ENCODE data around the gene PDRG1.

PDRG1 gene

GRCh38 chr20:31962761-31963160 lies 10.9 kb upstream of the PDRG1 start:
- no peak overlapping the region for H3K27ac ChIP-seq (ENCODE audit: low read length)
- H3K27me3 ChIP-seq (ENCODE audit: insufficient read depth, low read length) = peaks cover 26% of the 10 kb centered on the region
- H3K9ac ChIP-seq (ENCODE audit: low read depth, low read length) = no peak overlapping the region
- H3K4me3 ChIP-seq (ENCODE audit: low read length) = no peak overlapping the region
- H3K36me3 ChIP-seq (ENCODE audit: insufficient read depth, low read depth, low read length) = no peaks in the 10 kb centered on the region
- H3K9me3 ChIP-seq (ENCODE audit: insufficient read depth, low read depth, low read length) = no peaks in the 10 kb centered on the region
- peaks cover 7% of the 10 kb centered on the region; the same call in 1 of the 2 replicates for H3K4me1 ChIP-seq (ENCODE audit: insufficient read depth, low read length)

- H3K27me3 ChIP-seq (ENCODE audit: insufficient read depth, low read length) = peaks cover 8% of the 10 kb centered on the region; the same call in 1 of the 2 replicates
- H3K4me1 ChIP-seq (ENCODE audit: insufficient read depth, low read length) = no peaks in the 10 kb centered on the region
- H3K9ac ChIP-seq (ENCODE audit: low read depth, low read length) = no peak overlapping the region
- no peaks in the 10 kb centered on the region for H3K36me3 ChIP-seq (ENCODE audit: insufficient read depth, low read depth, low read length)
- H3K9me3 ChIP-seq (ENCODE audit: insufficient read depth, low read depth, low read length) = no peaks in the 10 kb centered on the region
- H3K27ac ChIP-seq (ENCODE audit: low read length) = no peak overlapping the region
- H3K4me3 ChIP-seq (ENCODE audit: low read length) = no peak overlapping the region
Measured at GRCh38 chr20:31956556-31957526, 5.0 kb upstream of the PDRG1 start.

GRCh38 chr20:31954500-31954899 lies 2.7 kb upstream of the PDRG1 start:
- Histone ChIP-seq H3K4me1 (ENCODE audit: insufficient read depth, low read length) (peaks cover 5% of the 10 kb centered on the region), H3K27me3 (ENCODE audit: insufficient read depth, low read length) (peaks cover 8% of the 10 kb centered on the region; the same call in 1 of the 2 replicates), H3K9me3 (ENCODE audit: insufficient read depth, low read depth, low read length) (no peaks in the 10 kb centered on the region), H3K36me3 (ENCODE audit: insufficient read depth, low read depth, low read length) (peaks cover 8% of the 10 kb centered on the region; the same call in 1 of the 2 replicates), H3K27ac (ENCODE audit: low read length) (no peak overlapping the region), H3K4me3 (ENCODE audit: low read length) (no peak overlapping the region), H3K9ac (ENCODE audit: low read depth, low read length) (no peak overlapping the region)

DNA sequence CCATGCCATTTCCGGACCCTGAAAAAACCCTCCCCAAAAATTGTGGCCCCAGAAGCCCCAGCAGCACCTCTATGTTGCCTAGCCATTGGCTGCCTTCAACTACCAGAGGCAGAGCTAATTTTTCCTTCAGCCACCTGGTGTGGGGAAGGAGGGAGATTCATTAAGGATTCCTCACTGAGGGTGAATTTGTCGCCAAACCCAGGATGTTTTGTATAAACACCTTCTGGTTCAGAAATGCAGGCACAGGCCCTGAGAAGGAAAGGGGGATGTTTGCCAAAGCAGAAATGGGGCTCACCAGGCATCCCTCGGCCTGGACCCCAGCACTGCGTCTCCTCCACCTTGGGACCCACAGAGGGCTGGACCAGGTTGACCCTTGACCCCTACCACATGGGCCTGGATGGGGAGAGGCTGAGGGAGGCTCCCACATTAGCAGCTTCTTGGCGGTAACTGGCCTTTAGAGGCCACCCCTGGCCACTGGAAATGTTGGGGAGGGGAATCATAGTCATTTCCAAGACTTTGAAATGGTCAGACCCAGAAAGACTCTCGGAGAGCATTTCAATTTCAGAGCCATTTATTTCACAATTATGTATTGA lies 1.8 kb upstream of the PDRG1 start:
- H3K9ac ChIP-seq (ENCODE audit: low read depth, low read length) = no peak overlapping the region
- peaks cover 8% of the 10 kb centered on the region; the same call in 1 of the 2 replicates for H3K27me3 ChIP-seq (ENCODE audit: insufficient read depth, low read length)
- H3K36me3 ChIP-seq (ENCODE audit: insufficient read depth, low read depth, low read length) = peaks cover 16% of the 10 kb centered on the region
- H3K9me3 ChIP-seq (ENCODE audit: insufficient read depth, low read depth, low read length) = no peaks in the 10 kb centered on the region
- H3K4me3 ChIP-seq (ENCODE audit: low read length) = no peak overlapping the region
- no peak overlapping the region for H3K27ac ChIP-seq (ENCODE audit: low read length)
- peaks cover 5% of the 10 kb centered on the region for H3K4me1 ChIP-seq (ENCODE audit: insufficient read depth, low read length)

- Histone ChIP-seq H3K27me3 (ENCODE audit: insufficient read depth, low read length) (peaks cover 1% of the 10 kb centered on the region; the same call in 1 of the 2 replicates), H3K27ac (ENCODE audit: low read length) (peak overlapping the region; percentile 74), H3K4me1 (ENCODE audit: insufficient read depth, low read length) (peaks cover 5% of the 10 kb centered on the region)
Measured at GRCh38 chr20:31951203-31951529, 680 bp downstream of the PDRG1 start.

GRCh38 chr20:31949877-31950646 lies 1.8 kb downstream of the PDRG1 start:
- H3K36me3 ChIP-seq (ENCODE audit: insufficient read depth, low read depth, low read length) = peaks cover 52% of the 10 kb centered on the region
- no peaks in the 10 kb centered on the region for H3K27me3 ChIP-seq (ENCODE audit: insufficient read depth, low read length)
- no peaks in the 10 kb centered on the region; the same call in 1 of the 2 replicates for H3K9me3 ChIP-seq (ENCODE audit: insufficient read depth, low read depth, low read length)
- H3K9ac ChIP-seq (ENCODE audit: low read depth, low read length) = peak overlapping the region; percentile 96; the same call in 1 of the 2 replicates
- H3K27ac ChIP-seq (ENCODE audit: low read length) = no peak overlapping the region
- peak overlapping the region; percentile 98 for H3K4me3 ChIP-seq (ENCODE audit: low read length)
- peaks cover 5% of the 10 kb centered on the region for H3K4me1 ChIP-seq (ENCODE audit: insufficient read depth, low read length)

More at GRCh38 chr20:31951203-31951529, 680 bp downstream of the PDRG1 start:
- Histone ChIP-seq H3K36me3 (ENCODE audit: insufficient read depth, low read depth, low read length) (peaks cover 41% of the 10 kb centered on the region), H3K4me3 (ENCODE audit: low read length) (peak overlapping the region; percentile 98), H3K9ac (ENCODE audit: low read depth, low read length) (peak overlapping the region; percentile 96), H3K9me3 (ENCODE audit: insufficient read depth, low read depth, low read length) (no peaks in the 10 kb centered on the region; the same call in 1 of the 2 replicates)

DNA sequence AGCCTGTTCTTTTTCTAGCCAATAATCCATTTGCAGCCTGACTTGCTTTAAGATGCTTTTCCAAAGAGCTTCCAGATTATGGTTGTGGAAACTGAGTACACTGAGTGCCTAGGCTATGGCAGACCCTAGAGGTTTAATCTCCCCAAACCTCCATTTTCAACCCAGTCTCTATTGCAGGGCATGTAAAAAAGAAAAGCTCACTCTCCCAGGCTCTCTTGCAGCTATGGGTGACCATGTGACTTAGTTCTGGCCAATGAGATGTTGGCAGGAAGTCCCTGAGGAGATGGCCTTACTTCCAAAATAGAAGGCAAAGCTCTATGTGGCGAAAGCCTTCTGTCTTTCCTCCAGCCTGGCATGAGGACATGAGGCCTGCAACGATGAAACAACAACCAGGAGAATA lies 3.8 kb downstream of the PDRG1 start:
- no peaks in the 10 kb centered on the region; the same call in 1 of the 2 replicates for H3K9me3 ChIP-seq (ENCODE audit: insufficient read depth, low read depth, low read length)
- peaks cover 59% of the 10 kb centered on the region for H3K36me3 ChIP-seq (ENCODE audit: insufficient read depth, low read depth, low read length)
- H3K4me3 ChIP-seq (ENCODE audit: low read length) = no peak overlapping the region
- no peaks in the 10 kb centered on the region for H3K27me3 ChIP-seq (ENCODE audit: insufficient read depth, low read length)
- H3K4me1 ChIP-seq (ENCODE audit: insufficient read depth, low read length) = peaks cover 5% of the 10 kb centered on the region
- no peak overlapping the region for H3K27ac ChIP-seq (ENCODE audit: low read length)
- H3K9ac ChIP-seq (ENCODE audit: low read depth, low read length) = no peak overlapping the region

GRCh38 chr20:31945785-31946184 lies 6.1 kb downstream of the PDRG1 start:
- Histone ChIP-seq H3K36me3 (ENCODE audit: insufficient read depth, low read depth, low read length) (peaks cover 59% of the 10 kb centered on the region), H3K27me3 (ENCODE audit: insufficient read depth, low read length) (no peaks in the 10 kb centered on the region), H3K4me1 (ENCODE audit: insufficient read depth, low read length) (peaks cover 3% of the 10 kb centered on the region), H3K9me3 (ENCODE audit: insufficient read depth, low read depth, low read length) (no peaks in the 10 kb centered on the region; the same call in 1 of the 2 replicates), H3K27ac (ENCODE audit: low read length) (no peak overlapping the region), H3K4me3 (ENCODE audit: low read length) (no peak overlapping the region), H3K9ac (ENCODE audit: low read depth, low read length) (no peak overlapping the region)

- Histone ChIP-seq H3K4me3 (ENCODE audit: low read length) (no peak overlapping the region), H3K4me1 (ENCODE audit: insufficient read depth, low read length) (no peaks in the 10 kb centered on the region), H3K36me3 (ENCODE audit: insufficient read depth, low read depth, low read length) (peaks cover 59% of the 10 kb centered on the region), H3K27me3 (ENCODE audit: insufficient read depth, low read length) (no peaks in the 10 kb centered on the region), H3K27ac (ENCODE audit: low read length) (no peak overlapping the region), H3K9me3 (ENCODE audit: insufficient read depth, low read depth, low read length) (no peaks in the 10 kb centered on the region; the same call in 1 of the 2 replicates), H3K9ac (ENCODE audit: low read depth, low read length) (no peak overlapping the region)
Measured at GRCh38 chr20:31945319-31945718, 6.5 kb downstream of the PDRG1 start.

DNA sequence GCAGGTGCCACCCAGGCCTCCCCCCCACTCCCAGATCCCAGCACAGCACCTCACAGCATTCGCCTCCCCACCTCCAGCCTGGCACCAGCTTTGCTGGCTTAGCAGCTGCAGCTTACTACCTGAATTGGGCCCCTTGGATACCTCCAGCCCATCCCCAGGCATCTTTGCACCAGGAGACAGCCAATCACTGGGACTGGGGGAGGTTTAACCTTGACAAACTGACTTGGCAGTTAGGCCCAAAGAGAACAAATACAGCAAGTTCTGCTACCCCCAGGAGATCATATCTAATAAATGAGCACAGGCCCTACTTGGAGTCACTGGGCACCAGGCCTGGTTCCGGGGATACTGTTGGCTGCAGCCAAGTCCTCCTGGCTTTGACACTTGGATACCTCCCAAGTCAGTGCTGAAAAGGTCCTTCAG lies 8.8 kb downstream of the PDRG1 start:
- H3K27me3 ChIP-seq (ENCODE audit: insufficient read depth, low read length) = peaks cover 2% of the 10 kb centered on the region; the same call in 1 of the 2 replicates
- no peak overlapping the region for H3K27ac ChIP-seq (ENCODE audit: low read length)
- no peak overlapping the region for H3K4me3 ChIP-seq (ENCODE audit: low read length)
- H3K36me3 ChIP-seq (ENCODE audit: insufficient read depth, low read depth, low read length) = peaks cover 38% of the 10 kb centered on the region
- no peak overlapping the region for H3K9ac ChIP-seq (ENCODE audit: low read depth, low read length)
- no peaks in the 10 kb centered on the region; the same call in 1 of the 2 replicates for H3K9me3 ChIP-seq (ENCODE audit: insufficient read depth, low read depth, low read length)
- H3K4me1 ChIP-seq (ENCODE audit: insufficient read depth, low read length) = no peaks in the 10 kb centered on the region

DNA sequence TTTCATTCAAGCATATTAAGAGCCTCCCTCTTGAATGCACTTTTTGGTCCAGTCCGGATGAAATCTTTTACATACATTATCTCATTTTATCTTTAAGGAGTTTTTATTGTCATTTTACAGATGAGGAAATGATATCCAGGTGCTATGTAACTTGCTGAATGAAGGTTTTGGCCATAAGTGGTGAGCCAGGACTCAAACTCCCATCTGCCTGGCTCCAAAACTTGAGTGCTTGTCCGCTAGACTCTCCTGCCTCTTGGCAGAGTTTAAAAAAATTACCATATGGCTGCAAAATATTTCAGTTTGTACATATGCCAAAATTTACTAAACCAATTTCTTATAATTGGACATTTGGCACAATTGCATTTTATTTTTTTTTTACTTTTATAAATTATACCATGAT lies 12.2 kb downstream of the PDRG1 start:
- Histone ChIP-seq H3K27me3 (ENCODE audit: insufficient read depth, low read length) (peaks cover 10% of the 10 kb centered on the region; the same call in 1 of the 2 replicates), H3K4me3 (ENCODE audit: low read length) (no peak overlapping the region), H3K9me3 (ENCODE audit: insufficient read depth, low read depth, low read length) (no peaks in the 10 kb centered on the region), H3K4me1 (ENCODE audit: insufficient read depth, low read length) (peaks cover 8% of the 10 kb centered on the region; the same call in 1 of the 2 replicates), H3K36me3 (ENCODE audit: insufficient read depth, low read depth, low read length) (peaks cover 4% of the 10 kb centered on the region; the same call in 1 of the 2 replicates), H3K27ac (ENCODE audit: low read length) (no peak overlapping the region), H3K9ac (ENCODE audit: low read depth, low read length) (no peak overlapping the region)

All from iPS-20b (cell line).